MM.1S (cell line): ENCODE results near the gene LSR.
"Not testable (repeated sequence)": the region's sequence is repeated elsewhere in the genome, so short reads cannot be mapped to it uniquely, and the experiment has no call there.

Experiments
- DNase-seq: peaks from one replicate; pipeline ENCODE4 v3.0.0-alpha.2; 2015
- H2AFZ ChIP-seq: fragments of 300-600 bp; sonication (generic); 2 replicates; pipeline ENCODE4 v1.6.0; 2016; ENCODE audit warnings: antibody characterized with exemption, low read length
- H3F3A ChIP-seq: fragments of 300-600 bp; sonication (generic); 2 replicates; pipeline ENCODE4 v1.6.1; 2016; ENCODE audit warnings: mild to moderate bottlenecking, antibody characterized with exemption, low read length, moderate library complexity, mixed read lengths; ENCODE audit not compliant: insufficient read depth
- H3K27ac ChIP-seq: fragments of 300-600 bp; sonication (generic); 2 replicates; pipeline ENCODE4 v1.5.1; 2016; ENCODE audit warnings: mild to moderate bottlenecking, low read length
- H3K27me3 ChIP-seq: fragments of 300-600 bp; sonication (generic); replicated peaks from 2 replicates; pipeline ENCODE4 v1.6.0; 2016; ENCODE audit warnings: low read length; ENCODE audit not compliant: insufficient read depth
- H3K36me3 ChIP-seq: fragments of 300-600 bp; sonication (generic); replicated peaks from 2 replicates; pipeline ENCODE4 v1.6.1; 2016; ENCODE audit warnings: mild to moderate bottlenecking, low read length, mixed read lengths; ENCODE audit not compliant: insufficient read depth
- H3K4me1 ChIP-seq: fragments of 300-600 bp; sonication (generic); 2 replicates; pipeline ENCODE4 v1.6.1; 2016; ENCODE audit warnings: low read length, mixed read lengths
- H3K4me2 ChIP-seq: fragments of 300-600 bp; sonication (generic); 2 replicates; pipeline ENCODE4 v1.6.0; 2016; ENCODE audit warnings: low read depth, low read length
- H3K4me3 ChIP-seq: fragments of 300-600 bp; sonication (generic); 2 replicates; pipeline ENCODE4 v1.5.1; 2016; ENCODE audit warnings: low read length, mixed read lengths
- H3K79me2 ChIP-seq: fragments of 300-600 bp; sonication (generic); 2 replicates; pipeline ENCODE4 v1.6.1; 2016; ENCODE audit warnings: mixed run types, low read length, mixed read lengths
- H3K9ac ChIP-seq: fragments of 300-600 bp; sonication (generic); 2 replicates; pipeline ENCODE4 v1.6.1; 2016; ENCODE audit warnings: low read length, mixed read lengths
- H3K9me2 ChIP-seq: fragments of 300-600 bp; sonication (generic); replicated peaks from 2 replicates; pipeline ENCODE4 v1.6.1; 2016; ENCODE audit warnings: mild to moderate bottlenecking, low read length, mixed read lengths; ENCODE audit not compliant: insufficient read depth
- H3K9me3 ChIP-seq: fragments of 300-600 bp; sonication (generic); replicated peaks from 2 replicates; pipeline ENCODE4 v1.6.1; 2016; ENCODE audit warnings: mild to moderate bottlenecking, low read length, mixed read lengths; ENCODE audit not compliant: insufficient read depth
- H4K20me1 ChIP-seq: fragments of 300-600 bp; sonication (generic); 2 replicates; pipeline ENCODE4 v1.6.1; 2016; ENCODE audit warnings: mild to moderate bottlenecking, low read length, moderate library complexity, mixed read lengths; ENCODE audit not compliant: insufficient read depth
- EZH2 ChIP-seq: fragments of 300-600 bp; sonication (generic); optimal IDR thresholded peaks from 2 replicates; pipeline ENCODE3; 2017; ENCODE audit warnings: low read depth, mild to moderate bottlenecking, antibody characterized with exemption, low read length, mixed read lengths
- EZH2phosphoT487 ChIP-seq: fragments of 300-600 bp; sonication (generic); IDR thresholded peaks from 2 replicates; pipeline ENCODE4 v1.6.1; 2018; ENCODE audit warnings: antibody characterized with exemption, low read length
- TF ChIP-seq, protein P1 (sequence below): fragments of 300-600 bp; sonication (generic); IDR thresholded peaks from 2 replicates; pipeline ENCODE4 v1.5.1; 2016; ENCODE audit warnings: antibody characterized with exemption, low read length, mixed read lengths

LSR gene

DNA sequence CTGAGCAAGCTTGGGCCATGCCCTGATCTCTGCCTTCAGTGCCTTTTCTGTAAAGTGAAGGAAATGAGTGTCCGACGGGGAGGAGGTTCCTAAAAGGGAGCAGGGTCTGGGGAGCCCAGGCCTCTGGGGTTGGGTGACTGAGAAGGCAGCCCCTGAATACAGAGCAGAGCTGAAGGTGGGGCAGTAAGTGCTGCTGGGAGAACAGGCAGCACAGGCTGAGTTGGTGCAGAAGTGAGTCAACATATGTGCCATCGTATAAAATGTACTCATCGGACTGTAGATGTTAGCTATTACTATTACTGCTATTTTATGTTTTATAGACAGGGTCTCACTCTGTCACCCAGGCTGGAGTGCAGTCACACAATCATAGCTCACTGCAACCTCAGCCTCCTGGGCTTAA, 32.5 kb downstream of the LSR start:
- Histone ChIP-seq H3K27ac (no peak overlapping the region), H4K20me1 (no peaks in the 10 kb centered on the region), H3K4me2 (no peak overlapping the region), H3K9me2 (no peaks in the 10 kb centered on the region), H3K9ac (no peak overlapping the region), H2AFZ (no peak overlapping the region), H3F3A (no peaks in the 10 kb centered on the region), H3K79me2 (no peaks in the 10 kb centered on the region), H3K9me3 (no peaks in the 10 kb centered on the region), H3K4me1 (no peaks in the 10 kb centered on the region), H3K27me3 (peaks cover 34% of the 10 kb centered on the region), H3K4me3 (no peak overlapping the region), H3K36me3 (no peaks in the 10 kb centered on the region)
- TF ChIP-seq, protein P1, sequence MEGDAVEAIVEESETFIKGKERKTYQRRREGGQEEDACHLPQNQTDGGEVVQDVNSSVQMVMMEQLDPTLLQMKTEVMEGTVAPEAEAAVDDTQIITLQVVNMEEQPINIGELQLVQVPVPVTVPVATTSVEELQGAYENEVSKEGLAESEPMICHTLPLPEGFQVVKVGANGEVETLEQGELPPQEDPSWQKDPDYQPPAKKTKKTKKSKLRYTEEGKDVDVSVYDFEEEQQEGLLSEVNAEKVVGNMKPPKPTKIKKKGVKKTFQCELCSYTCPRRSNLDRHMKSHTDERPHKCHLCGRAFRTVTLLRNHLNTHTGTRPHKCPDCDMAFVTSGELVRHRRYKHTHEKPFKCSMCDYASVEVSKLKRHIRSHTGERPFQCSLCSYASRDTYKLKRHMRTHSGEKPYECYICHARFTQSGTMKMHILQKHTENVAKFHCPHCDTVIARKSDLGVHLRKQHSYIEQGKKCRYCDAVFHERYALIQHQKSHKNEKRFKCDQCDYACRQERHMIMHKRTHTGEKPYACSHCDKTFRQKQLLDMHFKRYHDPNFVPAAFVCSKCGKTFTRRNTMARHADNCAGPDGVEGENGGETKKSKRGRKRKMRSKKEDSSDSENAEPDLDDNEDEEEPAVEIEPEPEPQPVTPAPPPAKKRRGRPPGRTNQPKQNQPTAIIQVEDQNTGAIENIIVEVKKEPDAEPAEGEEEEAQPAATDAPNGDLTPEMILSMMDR, result no peak
- TF ChIP-seq EZH2 (no peak), EZH2phosphoT487 (no peak)
- DNase-seq, result no peak

DNA sequence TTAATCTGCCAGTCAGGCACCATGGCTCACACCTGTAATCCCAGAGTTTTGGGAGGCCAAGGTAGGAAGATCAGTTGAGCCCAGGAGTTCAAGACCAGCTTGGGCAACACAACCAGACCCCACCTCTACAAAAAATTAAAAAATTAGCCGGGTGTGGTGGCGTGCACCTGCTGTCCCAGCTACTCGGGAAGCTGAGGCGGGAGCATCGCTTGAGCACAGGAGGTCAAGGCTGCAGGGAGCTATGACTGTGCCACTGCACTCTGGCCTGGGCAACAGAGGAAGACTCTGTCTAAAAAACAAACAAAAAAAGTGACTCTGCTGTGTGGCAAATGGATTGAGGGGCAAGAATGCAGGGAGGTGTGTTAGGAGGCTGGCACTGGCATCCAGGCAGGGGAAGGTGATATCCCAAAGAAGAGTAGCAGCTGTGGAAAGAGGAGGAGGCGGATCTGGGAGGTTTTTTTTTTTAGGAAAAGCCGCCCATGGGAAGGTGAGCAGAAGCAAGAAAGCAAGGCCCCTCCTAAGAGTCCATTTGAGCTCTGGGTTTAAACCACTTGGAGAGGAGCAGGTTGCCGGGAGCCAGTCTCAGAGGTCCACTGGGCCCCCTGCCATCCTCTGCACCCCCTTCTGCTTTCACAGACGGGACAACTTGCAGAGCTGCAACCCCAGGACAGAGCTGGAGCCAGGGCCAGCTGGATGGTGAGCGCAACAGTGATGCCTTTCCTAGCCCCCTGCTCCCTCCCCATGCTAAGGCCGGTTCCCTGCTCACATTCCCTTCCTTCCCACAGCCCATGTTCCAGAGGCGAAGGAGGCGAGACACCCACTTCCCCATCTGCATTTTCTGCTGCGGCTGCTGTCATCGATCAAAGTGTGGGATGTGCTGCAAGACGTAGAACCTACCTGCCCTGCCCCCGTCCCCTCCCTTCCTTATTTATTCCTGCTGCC, 35.6 kb downstream of the LSR start:
- no peaks in the 10 kb centered on the region for H3F3A ChIP-seq
- H3K9ac ChIP-seq, result no peak overlapping the region
- H3K9me3 ChIP-seq, result no peaks in the 10 kb centered on the region
- no peak overlapping the region for H3K27ac ChIP-seq
- H2AFZ ChIP-seq, result no peak overlapping the region
- peaks cover 46% of the 10 kb centered on the region for H3K27me3 ChIP-seq
- H3K9me2 ChIP-seq, result no peaks in the 10 kb centered on the region
- no peaks in the 10 kb centered on the region for H3K4me1 ChIP-seq
- no peak overlapping the region for H3K4me2 ChIP-seq
- H4K20me1 ChIP-seq, result no peaks in the 10 kb centered on the region
- H3K79me2 ChIP-seq, result no peaks in the 10 kb centered on the region
- TF ChIP-seq, protein P1, result no peak
- no peak for TF ChIP-seq EZH2phosphoT487
- no peak for TF ChIP-seq EZH2
- H3K4me3 ChIP-seq, result no peak overlapping the region
- no peaks in the 10 kb centered on the region for H3K36me3 ChIP-seq
- peak; percentile 3 for DNase-seq

DNA sequence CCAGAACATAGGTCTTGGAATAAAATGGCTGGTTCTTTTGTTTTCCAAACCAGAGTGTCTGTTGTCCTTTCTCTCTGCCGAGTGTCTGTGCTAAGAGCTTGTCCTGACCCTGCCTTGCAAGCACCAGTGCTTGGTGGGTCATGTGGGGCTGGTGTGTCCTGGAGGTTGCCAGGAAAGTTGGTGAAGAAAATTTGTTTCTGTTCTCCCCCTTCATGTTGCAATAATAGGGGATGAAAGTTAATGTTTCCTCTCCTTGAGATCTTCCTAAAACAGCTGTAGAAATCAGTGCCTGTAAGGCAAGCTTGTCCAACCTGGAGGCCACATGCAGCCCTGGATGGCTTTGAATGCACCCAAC, 36.3 kb downstream of the LSR start:
- Histone ChIP-seq H3K4me2 (no peak overlapping the region), H3K36me3 (no peaks in the 10 kb centered on the region), H3K4me3 (no peak overlapping the region), H3K9me3 (no peaks in the 10 kb centered on the region), H2AFZ (no peak overlapping the region), H3F3A (no peaks in the 10 kb centered on the region), H3K27me3 (peaks cover 48% of the 10 kb centered on the region), H3K79me2 (no peaks in the 10 kb centered on the region), H3K9ac (no peak overlapping the region), H3K9me2 (no peaks in the 10 kb centered on the region), H4K20me1 (no peaks in the 10 kb centered on the region), H3K27ac (no peak overlapping the region), H3K4me1 (no peaks in the 10 kb centered on the region)
- TF ChIP-seq, protein P1, result no peak
- TF ChIP-seq EZH2phosphoT487 (no peak), EZH2 (no peak)
- peak; percentile 3 for DNase-seq

DNA sequence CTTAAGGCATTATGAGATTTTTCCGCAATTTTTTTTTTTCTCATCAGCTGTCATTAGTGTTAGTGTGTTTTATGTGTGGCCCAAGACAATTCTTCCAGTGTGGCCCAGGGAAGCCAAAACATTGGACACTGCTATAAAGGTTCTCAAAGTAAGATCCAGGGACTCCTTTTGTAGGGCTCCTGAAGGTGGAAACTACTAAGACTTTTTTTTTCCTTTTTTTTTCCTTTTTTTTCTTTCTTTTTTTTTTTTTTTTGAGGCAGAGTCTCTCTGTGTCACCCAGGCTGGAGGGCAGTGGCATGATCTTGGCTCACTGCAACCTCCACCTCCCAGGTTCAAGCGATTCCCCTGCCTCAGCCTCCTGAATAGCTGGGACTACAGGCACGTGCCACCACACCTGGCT, 36.7 kb downstream of the LSR start:
- H2AFZ ChIP-seq, DNase-seq, H3K9me3 ChIP-seq, H3K9ac ChIP-seq, H3K4me3 ChIP-seq, H3K9me2 ChIP-seq, H3K4me1 ChIP-seq, H3K36me3 ChIP-seq, H3K79me2 ChIP-seq, H3K4me2 ChIP-seq, H3K27ac ChIP-seq, H4K20me1 ChIP-seq, H3F3A ChIP-seq: not testable (repeated sequence)
- peaks cover 48% of the 10 kb centered on the region for H3K27me3 ChIP-seq

DNA sequence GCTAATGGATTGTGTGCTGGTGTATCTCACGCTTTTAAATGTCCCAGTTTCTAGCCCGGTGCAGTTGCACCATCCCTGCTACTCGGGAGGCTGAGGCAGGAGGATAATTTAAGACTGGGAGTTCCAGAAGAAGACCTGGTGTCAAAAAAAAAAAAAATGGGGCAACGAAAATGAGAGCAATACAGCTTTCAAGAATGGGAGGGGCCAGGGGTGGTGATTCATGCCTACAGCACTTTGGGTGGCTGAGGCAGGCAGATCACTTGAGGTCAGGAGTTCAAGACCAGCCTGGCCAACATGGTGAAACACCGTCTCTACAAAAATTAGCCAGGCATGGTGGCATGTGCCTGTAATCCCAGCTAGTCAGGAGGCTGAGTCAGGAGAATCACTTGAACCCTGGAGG, 37.3 kb downstream of the LSR start:
- H3K9me3 ChIP-seq, H2AFZ ChIP-seq, H3F3A ChIP-seq, H3K9me2 ChIP-seq, H3K36me3 ChIP-seq, H3K4me3 ChIP-seq, H3K4me1 ChIP-seq, H3K79me2 ChIP-seq, H3K9ac ChIP-seq, H4K20me1 ChIP-seq, H3K27ac ChIP-seq, H3K4me2 ChIP-seq: not testable (repeated sequence)
- DNase-seq, result peak; percentile 3
- peaks cover 50% of the 10 kb centered on the region for H3K27me3 ChIP-seq
